B cell (primary cell): ENCODE measurements around the gene IFNAR2.

Experiments
- EZH2 ChIP-seq: IDR thresholded peaks from 2 replicates; pipeline ENCODE4 v1.6.1; 2012; ENCODE audit warnings: borderline replicate concordance, low read depth, mild to moderate bottlenecking, moderate library complexity, low read length; ENCODE audit not compliant: insufficient read depth, poor library complexity, severe bottlenecking
- TF ChIP-seq, protein P1 (sequence below): fragments of 200-600 bp; IDR thresholded peaks from one replicate; pipeline ENCODE4 v1.8.0; 2022; ENCODE audit warnings: antibody characterized with exemption, mild to moderate bottlenecking

DNA sequence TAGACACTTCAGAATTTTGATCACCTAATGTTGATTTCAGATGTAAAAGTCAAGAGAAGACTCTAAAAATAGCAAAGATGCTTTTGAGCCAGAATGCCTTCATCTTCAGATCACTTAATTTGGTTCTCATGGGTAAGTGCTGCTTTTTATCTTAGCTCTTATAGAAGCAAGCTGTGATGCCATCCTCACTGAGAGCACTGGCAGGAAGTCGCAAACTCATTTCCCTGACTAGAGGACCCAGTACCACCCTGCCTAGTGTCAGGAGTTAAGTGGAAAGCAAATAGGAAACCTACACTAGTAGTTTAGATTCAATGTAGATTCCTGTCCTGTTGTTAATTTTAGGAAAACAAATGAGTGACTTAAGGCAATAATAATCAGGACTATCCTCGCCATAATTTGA lies 12.1 kb downstream of the IFNAR2 start:
- no peak for TF ChIP-seq EZH2
- TF ChIP-seq, protein P1, sequence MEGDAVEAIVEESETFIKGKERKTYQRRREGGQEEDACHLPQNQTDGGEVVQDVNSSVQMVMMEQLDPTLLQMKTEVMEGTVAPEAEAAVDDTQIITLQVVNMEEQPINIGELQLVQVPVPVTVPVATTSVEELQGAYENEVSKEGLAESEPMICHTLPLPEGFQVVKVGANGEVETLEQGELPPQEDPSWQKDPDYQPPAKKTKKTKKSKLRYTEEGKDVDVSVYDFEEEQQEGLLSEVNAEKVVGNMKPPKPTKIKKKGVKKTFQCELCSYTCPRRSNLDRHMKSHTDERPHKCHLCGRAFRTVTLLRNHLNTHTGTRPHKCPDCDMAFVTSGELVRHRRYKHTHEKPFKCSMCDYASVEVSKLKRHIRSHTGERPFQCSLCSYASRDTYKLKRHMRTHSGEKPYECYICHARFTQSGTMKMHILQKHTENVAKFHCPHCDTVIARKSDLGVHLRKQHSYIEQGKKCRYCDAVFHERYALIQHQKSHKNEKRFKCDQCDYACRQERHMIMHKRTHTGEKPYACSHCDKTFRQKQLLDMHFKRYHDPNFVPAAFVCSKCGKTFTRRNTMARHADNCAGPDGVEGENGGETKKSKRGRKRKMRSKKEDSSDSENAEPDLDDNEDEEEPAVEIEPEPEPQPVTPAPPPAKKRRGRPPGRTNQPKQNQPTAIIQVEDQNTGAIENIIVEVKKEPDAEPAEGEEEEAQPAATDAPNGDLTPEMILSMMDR, result no peak
